HG03066 (cell line): Measurements from ENCODE around the gene MR1.

Experiments used
- ATAC-seq: cut with Tn5 transposase; IDR thresholded peaks from one replicate; pipeline ENCODE4 v1.9.1; 2021; ENCODE audit warnings: low read depth; ENCODE audit not compliant: unreplicated experiment

Gene MR1

GRCh38 chr1:181061891-181062835 is 28.4 kb downstream of the MR1 start:
- ATAC-seq: peak; percentile 77

- peak; percentile 67 for ATAC-seq
These were observed 29.1 kb downstream of the MR1 start for GRCh38 chr1:181062836-181063428.

- ATAC-seq: no peak
These were observed 30.3 kb downstream of the MR1 start for GRCh38 chr1:181064011-181064623.

- no peak for ATAC-seq
These were observed 30.9 kb downstream of the MR1 start for GRCh38 chr1:181064702-181065101.

GRCh38 chr1:181073638-181074037 is 39.9 kb downstream of the MR1 start:
- ATAC-seq: no peak

- no peak for ATAC-seq
These were observed 42.1 kb downstream of the MR1 start for GRCh38 chr1:181075766-181076350.

GRCh38 chr1:181076852-181077251 is 43.1 kb downstream of the MR1 start:
- no peak for ATAC-seq

- no peak for ATAC-seq
These were observed 43.9 kb downstream of the MR1 start for GRCh38 chr1:181077576-181078242.

- no peak for ATAC-seq
These were observed 45.6 kb downstream of the MR1 start for GRCh38 chr1:181079382-181079781.

- no peak for ATAC-seq
These were observed 46.1 kb downstream of the MR1 start for GRCh38 chr1:181079920-181080319.

- no peak for ATAC-seq
These were observed 46.8 kb downstream of the MR1 start for GRCh38 chr1:181080556-181080955.

GRCh38 chr1:181081395-181081794 is 47.6 kb downstream of the MR1 start:
- ATAC-seq: no peak

GRCh38 chr1:181083842-181084605 is 50.2 kb downstream of the MR1 start:
- ATAC-seq: peak; percentile 32

- no peak for ATAC-seq
These were observed 50.8 kb downstream of the MR1 start for GRCh38 chr1:181084606-181084969.

- no peak for ATAC-seq
These were observed 52.3 kb downstream of the MR1 start for GRCh38 chr1:181086091-181086490.

- ATAC-seq: no peak
These were observed 53.1 kb downstream of the MR1 start for GRCh38 chr1:181086926-181087325.

- no peak for ATAC-seq
These were observed 53.7 kb downstream of the MR1 start for GRCh38 chr1:181087400-181087901.

- ATAC-seq: peak; percentile 64
These were observed 54.6 kb downstream of the MR1 start, which contains the start of gene IER5 for GRCh38 chr1:181088079-181089016. IER5 (plus strand) TSS chr1:181088700; CDS start chr1:181088903, 203 bp downstream.
